Prostate gland (tissue), 2 donors: ENCODE results near the gene RCOR1. TPM values are rescaled to one million over a fixed set of nuclear protein-coding genes. Genes with fewer than 3 reads are reported as not detected.

Experiments
- DNase-seq: peaks from one replicate; pipeline ENCODE4 v3.0.0-alpha.2; 2019; ENCODE audit warnings: low spot score
- H3K27ac ChIP-seq, 2 donors: fragments of 200-600 bp; sonication (generic); 2 replicates each; pipeline ENCODE4 v1.5.1; 2017 to 2019
- H3K27me3 ChIP-seq: fragments of 200-600 bp; sonication (generic); replicated peaks from 2 replicates; pipeline ENCODE4 v1.5.1; 2019; ENCODE audit not compliant: insufficient read depth
- H3K36me3 ChIP-seq, 2 donors: fragments of 200-600 bp; sonication (generic); 1 replicate in 1 of 2; 2 replicates in 1 of 2; pipeline versions ENCODE4 v1.5.1 to v1.8.1; 2017 to 2019
- H3K4me1 ChIP-seq: fragments of 200-600 bp; sonication (generic); replicated peaks from 2 replicates; pipeline ENCODE4 v1.5.1; 2019
- H3K4me3 ChIP-seq, 2 donors: fragments of 200-600 bp; sonication (generic); 2 replicates each; pipeline ENCODE4 v1.5.1; 2017 to 2019
- H3K9me3 ChIP-seq: fragments of 200-600 bp; sonication (generic); 2 replicates; pipeline ENCODE4 v1.5.1; 2017
- CTCF ChIP-seq, 4 experiments: fragments of 200-600 bp in 2 of 4; fragments of 450-650 bp in 2 of 4; sonication (generic) in 2 of 4; IDR thresholded peaks; 1 replicate in 3 of 4; 2 replicates in 1 of 4; pipeline ENCODE4 v1.5.1; 2016 to 2019; ENCODE audit warnings: antibody characterized with exemption in 4 of 4, mild to moderate bottlenecking in 2 of 4, moderate library complexity in 2 of 4
- POLR2A ChIP-seq: fragments of 450-650 bp; IDR thresholded peaks from one replicate; pipeline ENCODE4 v1.6.1; 2016; ENCODE audit warnings: antibody characterized with exemption, mild to moderate bottlenecking
- POLR2AphosphoS5 ChIP-seq: sonication (generic); formaldehyde crosslinking; IDR thresholded peaks from one replicate; pipeline ENCODE4 v1.6.1; 2017; ENCODE audit warnings: antibody characterized with exemption
- WGBS: methylation state at CpG from one replicate; pipeline ENCODE4 v1.1.5; 2018; 5-methylcytosine and 5-hydroxymethylcytosine counted together
- intact Hi-C: fragments of 100-400 bp; cut with DNase I; formaldehyde crosslinking; loops from one replicate; pipeline ENCODE4 v1.14.2; 2022
- small RNA-seq, 2 donors: library from RNA; depleted of rRNA; stranded (forward); fragments of <200 nt; gene quantifications; one replicate each; pipeline ENCODE3, GENCODE V24; 2016
- total RNA-seq, 2 donors: library from RNA; depleted of rRNA; stranded (reverse); fragments of >200 nt; gene quantifications; one replicate each; pipeline ENCODE4 v1.1.0, GENCODE V29; 2016

The RCOR1 gene
- total RNA-seq, 2 donors from 2014 or later, result 14.4 to 26.6 TPM

GRCh38 chr14:102779574-102780315 lies 187.3 kb downstream of the RCOR1 start:
- H3K36me3 ChIP-seq, result no peaks in the 10 kb centered on the region
- H3K4me3 ChIP-seq, result no peak overlapping the region
- no peak for TF ChIP-seq CTCF (IDR thresholded peaks at IDR 0.05)
- TF ChIP-seq POLR2A, result no peak
- no peak for TF ChIP-seq POLR2AphosphoS5
- no peaks in the 10 kb centered on the region for H3K27me3 ChIP-seq
- intact Hi-C loops, result no loop called here
- H3K4me1 ChIP-seq, result no peaks in the 10 kb centered on the region
- no peaks in the 10 kb centered on the region for H3K9me3 ChIP-seq
- no peak for DNase-seq
- WGBS, result 63% methylated on average over 13 of the region's 13 CpGs
- H3K27ac ChIP-seq, result no peak overlapping the region

Small RNA genes within 50 kb of the gene (small RNA-seq; reads per million reads assigned to genes)
- gene RF00019 (0 reads per million in 2 donors), gene RN7SL546P (0 to 0.10 reads per million in 2 donors)

Other genes with a start within 250 kb of the RCOR1 start
- 10 to 100 TPM; 36.2 to 40.8 TPM for gene CINP, start 229.8 kb upstream of the RCOR1 start, total RNA-seq
- gene TECPR2, start 229.7 kb upstream of the RCOR1 start, total RNA-seq, result 10 to 100 TPM; 12.9 to 45.0 TPM
- 10 to 100 TPM; 81.1 to 81.5 TPM for gene ANKRD9, start 82.9 kb upstream of the RCOR1 start, total RNA-seq
- 10 to 100 TPM in 1 of 2 donors, 1 to 10 TPM in 1; 8.3 to 22.0 TPM for gene TRAF3, start 184.8 kb downstream of the RCOR1 start, total RNA-seq